ENCODE data around the gene ST8SIA6.
"Not testable (repeated sequence)": the region's sequence is repeated elsewhere in the genome, so short reads cannot be mapped to it uniquely, and the experiment has no call there.

Gene ST8SIA6

GRCh38 chr10:17456032-17456548 is 1.7 kb upstream of the ST8SIA6 start:
- no peak for DNase-seq

GRCh38 chr10:17455015-17455520 is 673 bp upstream of the ST8SIA6 start:
- DNase-seq, result no peak

- no peak for DNase-seq
Observed at GRCh38 chr10:17453373-17454091, 863 bp downstream of the ST8SIA6 start.

GRCh38 chr10:17453035-17453372 is 1.4 kb downstream of the ST8SIA6 start:
- no peak for DNase-seq

DNA sequence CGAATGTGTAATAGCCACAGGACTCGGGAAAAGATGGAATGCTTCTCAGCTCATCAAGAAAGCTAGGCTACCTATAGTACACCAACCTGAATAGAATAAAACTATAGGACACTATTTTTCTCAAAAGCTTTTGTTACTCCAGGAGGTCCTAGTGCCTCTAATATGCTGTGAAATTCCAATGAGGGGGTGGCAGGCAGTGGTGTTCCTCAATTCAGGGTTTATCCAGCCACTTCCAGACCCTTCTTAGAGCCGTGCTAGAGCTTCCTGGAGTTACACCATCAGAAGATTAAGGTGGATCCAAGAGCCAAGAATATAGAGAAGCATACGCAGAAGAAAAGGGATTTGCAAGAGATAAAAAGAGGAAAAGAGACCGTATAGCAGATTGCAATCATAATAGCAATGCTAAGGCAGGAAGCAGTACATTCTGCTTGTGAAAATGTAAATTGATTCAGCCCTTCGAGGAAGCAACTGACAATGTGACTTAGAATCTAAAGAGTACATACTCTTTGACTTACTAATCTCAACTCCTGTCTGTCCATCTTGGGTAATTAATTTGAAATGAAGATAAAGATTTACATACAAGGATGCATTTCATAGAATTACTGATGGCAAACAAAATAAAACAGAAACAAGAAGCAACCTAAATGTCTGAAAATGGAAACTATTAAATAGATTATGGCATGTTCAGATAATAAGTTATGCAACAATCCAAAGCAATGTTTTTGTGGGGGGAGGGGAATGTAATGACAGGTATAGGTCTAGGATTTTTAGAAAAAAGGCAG is 2.1 kb downstream of the ST8SIA6 start:
- no peak for DNase-seq

GRCh38 chr10:17450024-17450423 is 4.4 kb downstream of the ST8SIA6 start:
- DNase-seq, result no peak

GRCh38 chr10:17445400-17445998 is 8.9 kb downstream of the ST8SIA6 start:
- DNase-seq, result no peak

DNA sequence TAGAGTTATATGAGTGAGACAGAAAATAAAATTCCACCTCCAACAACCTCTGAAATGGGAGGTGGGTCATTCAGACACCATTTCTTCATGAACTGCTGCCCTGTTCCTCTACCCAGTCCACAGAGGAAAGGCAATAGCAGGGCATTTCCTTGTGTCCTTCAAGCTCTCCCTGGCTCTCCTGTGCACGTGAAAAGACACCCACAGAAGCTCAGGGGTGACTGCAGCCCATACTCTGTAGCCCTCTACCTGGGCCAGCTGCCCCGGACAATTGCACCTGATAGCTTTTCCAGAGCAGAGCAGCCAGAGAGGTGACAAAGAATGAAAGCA is 10.0 kb downstream of the ST8SIA6 start:
- no peak for DNase-seq

- no peak for DNase-seq
Observed at GRCh38 chr10:17443707-17444387, 10.5 kb downstream of the ST8SIA6 start.

DNA sequence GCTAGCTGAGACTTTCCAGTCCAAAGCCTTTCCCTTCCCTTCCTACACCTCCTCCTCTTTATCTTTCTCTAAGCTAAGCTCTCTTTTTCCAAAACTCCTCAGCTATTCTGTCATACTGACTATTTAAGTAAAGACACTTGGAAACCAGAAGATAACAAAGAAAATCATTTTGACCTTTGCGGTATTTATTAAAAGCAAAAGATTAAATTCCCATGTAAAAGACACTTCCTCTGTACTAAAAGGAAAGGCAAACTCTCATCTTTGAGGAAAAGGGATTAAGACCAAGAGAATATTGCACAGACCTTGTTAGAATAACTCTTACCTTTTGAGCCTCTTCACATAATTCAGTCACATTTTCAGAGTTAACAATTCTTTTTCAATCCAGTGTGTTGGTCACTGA is 15.8 kb downstream of the ST8SIA6 start:
- DNase-seq, result no peak

GRCh38 chr10:17436578-17436977 is 17.8 kb downstream of the ST8SIA6 start:
- DNase-seq, result not testable (repeated sequence)

- no peak for DNase-seq
Observed at GRCh38 chr10:17435953-17436352, 18.4 kb downstream of the ST8SIA6 start.

DNA sequence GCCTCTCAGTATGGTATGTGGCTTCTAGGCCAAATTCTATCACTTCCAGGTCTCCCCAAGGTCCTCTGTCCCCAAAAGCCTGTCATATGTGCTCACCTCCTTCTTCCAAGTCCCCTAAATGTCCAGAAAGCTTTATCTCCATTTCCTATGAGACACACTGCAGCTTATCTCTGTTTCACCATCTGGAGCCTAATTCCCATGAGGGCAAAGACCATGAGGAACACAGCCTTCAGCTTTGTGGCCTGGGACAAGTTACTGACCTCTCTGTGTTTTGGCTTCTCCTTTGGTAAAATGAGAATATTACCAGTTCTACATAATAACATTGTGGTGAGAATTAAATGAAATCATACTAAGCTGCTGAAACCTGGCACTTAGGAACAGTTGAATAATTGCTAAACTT is 19.2 kb downstream of the ST8SIA6 start:
- DNase-seq, result no peak

DNA sequence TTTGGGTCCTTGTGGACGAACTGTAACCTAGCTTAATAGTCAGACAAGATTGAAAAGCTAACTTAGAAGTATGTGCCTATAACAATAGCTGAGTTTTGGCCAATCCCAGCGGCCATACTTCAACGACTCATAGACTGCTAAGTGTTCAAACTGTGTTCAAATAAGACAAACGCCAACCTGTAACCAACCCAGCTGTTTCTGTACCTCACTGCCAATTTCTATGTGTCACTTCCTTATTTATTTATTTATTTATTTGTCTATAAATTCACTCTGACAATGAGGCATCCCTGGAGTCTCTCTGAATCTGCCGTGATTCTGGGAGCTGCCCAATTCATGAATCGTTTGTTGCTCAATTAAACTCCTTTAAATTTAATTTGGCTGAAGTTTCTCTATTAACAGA is 21.7 kb downstream of the ST8SIA6 start:
- DNase-seq, result no peak

- no peak for DNase-seq
Observed at GRCh38 chr10:17431871-17432311, 22.5 kb downstream of the ST8SIA6 start.

DNA sequence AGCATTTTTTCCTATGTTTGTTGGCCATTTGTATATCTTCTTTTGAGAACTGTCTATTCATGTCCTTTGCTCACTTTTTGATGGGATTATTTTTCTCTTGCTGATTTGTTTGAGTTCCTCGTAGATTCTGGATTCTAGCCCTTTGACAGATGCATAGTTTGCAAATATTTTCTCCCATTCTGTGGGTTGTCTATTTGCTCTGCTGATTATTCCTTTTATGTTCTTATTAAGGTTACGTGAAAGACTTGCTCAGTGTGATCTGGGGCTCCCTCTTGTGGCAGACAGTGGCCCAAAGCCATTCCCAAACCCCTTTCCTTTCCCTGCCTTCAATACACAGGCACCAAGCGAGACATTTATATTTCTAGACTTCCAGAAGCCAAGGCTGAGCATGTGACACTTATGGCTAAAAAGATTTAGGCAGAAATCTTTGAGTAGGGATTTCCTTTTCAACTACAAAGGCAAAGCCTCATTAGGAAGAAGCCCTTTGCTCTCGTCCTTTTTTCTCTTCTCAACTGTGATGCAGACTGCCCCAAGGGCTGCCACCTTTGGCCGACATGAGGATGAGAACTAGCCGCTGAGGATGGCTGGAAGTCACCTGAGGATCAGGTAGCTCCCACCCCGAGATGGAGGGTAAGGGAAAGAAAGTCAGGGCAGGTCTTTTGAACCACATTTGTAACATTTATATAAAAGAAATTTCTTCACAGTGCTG is 23.6 kb downstream of the ST8SIA6 start:
- peak; percentile 6 for DNase-seq

DNA sequence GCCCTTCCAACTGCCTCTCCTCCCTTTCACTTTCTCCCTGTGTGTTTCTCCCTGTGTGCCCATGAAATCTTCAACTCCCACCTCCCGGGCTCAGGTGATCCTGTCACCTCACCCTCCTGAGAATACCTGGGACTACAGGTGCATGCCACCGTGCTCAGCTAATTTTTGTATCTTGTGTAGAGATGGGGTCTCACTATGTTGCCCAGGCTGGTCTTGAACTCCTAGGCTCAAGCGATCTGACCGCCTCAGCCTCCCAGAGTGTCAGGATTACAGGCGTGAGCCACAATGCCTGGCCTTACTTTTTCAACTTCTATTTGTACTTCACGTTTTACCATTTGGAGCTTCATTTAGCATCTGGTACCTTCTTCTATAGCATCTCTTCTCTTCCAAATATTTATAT is 24.9 kb downstream of the ST8SIA6 start:
- no peak for DNase-seq

- no peak for DNase-seq
Observed at GRCh38 chr10:17428351-17429097, 25.9 kb downstream of the ST8SIA6 start.

DNA sequence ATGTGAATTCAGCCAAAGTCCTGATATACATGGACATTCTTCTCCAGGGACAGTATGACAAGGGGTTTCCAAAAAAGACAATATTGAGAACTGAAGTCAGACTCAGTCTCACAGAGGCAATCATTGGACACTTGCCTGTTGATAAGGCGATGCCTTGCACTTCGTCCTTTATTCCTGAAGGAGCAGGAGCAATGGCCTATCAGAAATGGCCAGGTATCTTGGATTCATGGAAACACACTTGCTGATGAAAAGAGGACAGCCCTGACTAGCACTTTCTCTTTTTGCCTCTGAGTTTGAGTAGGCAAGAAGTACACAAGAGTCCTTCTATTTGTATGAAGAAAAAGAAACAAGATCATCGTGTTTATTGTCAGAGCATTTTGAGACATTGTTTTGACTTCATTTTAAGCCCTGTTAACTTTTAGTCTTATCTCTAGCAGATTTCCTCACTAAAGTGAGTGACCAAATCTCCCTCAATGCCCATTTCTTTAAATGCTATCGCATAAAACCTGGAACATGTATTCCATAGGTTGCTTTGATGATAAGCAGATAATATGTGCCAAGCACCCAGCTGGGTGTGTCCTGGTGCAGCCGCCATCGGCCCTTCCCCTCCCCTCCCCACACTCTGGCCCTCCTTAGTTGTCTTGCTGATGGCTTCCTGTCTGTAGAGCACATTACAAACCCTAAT is 26.6 kb downstream of the ST8SIA6 start:
- DNase-seq, result no peak

- no peak for DNase-seq
Observed at GRCh38 chr10:17427201-17427600, 27.2 kb downstream of the ST8SIA6 start.

GRCh38 chr10:17426263-17426750 is 28.1 kb downstream of the ST8SIA6 start:
- DNase-seq, result no peak
